Activated T-helper 9 cell treated with anti-CD3 and anti-CD28 coated beads, Interleukin-2, amount 50 U/mL, for 16 hours (primary cell): Measurements from ENCODE around the gene MAST3.
A peak's percentile ranks its signal among the peaks of the same experiment; 100 is the strongest.

ENCODE experiments used
- DNase-seq: peaks from one replicate; pipeline ENCODE4 v3.0.0-alpha.2; 2020; ENCODE audit warnings: low read depth

Gene MAST3

DNA sequence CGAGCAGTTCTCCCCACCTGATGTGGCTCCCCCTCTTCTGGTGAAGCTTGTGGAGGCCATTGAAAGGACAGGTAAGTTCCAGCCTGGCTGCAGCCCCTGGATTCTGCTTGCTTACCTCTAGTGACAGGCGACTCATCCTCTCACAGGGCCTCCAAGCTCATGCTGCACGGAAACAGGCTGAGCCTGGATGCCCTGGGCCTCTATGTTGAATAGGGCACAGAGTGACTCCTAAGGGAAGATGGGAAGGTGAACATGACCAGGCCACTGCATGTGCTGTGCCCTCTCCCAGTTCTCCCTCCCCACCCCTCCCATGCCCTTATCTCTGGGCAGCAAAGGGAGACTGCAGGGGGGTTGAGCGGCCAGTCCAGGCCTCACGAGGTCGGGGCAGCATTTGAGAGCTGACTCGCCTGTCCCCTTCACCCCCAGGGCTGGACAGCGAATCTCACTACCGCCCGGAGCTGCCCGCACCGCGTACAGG is 63.0 kb downstream of the MAST3 start:
- no peak for DNase-seq

DNA sequence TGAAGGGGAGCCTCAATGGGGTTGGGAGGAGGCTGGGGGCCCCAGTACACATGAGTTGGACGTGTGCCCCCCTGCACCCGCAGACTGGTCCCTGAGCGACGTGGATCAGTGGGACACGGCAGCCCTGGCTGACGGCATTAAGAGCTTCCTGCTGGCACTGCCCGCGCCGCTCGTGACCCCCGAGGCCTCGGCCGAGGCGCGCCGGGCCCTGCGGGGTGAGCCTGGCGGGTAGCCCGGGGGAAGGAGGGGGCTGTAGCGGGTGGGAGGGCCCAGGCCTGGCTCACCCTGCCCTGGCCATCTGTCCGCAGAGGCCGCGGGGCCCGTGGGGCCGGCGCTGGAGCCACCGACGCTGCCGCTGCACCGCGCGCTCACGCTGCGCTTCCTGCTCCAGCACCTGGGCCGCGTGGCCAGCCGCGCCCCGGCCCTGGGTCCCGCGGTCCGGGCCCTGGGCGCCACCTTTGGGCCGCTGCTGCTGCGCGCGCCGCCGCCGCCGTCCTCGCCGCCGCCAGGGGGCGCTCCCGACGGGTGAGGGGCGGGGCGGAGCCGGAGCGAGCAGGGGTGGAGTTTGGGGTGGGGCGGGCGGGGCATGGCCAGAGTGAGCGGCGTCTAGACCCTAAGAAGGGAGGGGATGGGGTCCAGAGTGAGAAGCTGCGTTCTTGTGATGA is 63.5 kb downstream of the MAST3 start:
- DNase-seq, result peak; percentile 74

- no peak for DNase-seq
Measured at GRCh38 chr19:18161636-18162002, 64.0 kb downstream of the MAST3 start.

DNA sequence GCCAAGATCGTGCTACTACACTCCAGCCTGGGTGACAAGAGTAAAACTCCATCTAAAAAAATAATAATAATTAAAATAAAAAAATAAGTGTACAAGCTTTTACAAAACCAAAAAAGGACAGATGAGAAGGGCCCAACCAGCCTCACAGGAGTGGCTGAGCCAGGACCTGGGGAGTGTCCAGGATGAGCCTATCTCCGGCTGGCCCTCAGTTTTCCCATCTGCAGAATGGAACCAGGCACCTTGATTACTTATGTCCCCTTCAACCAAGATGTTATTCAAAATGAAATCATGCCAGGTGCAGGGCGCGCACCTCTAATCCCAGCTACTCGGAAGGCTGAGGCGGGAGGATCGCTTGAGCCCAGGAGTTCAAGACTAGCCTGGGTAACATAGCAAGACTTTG is 66.5 kb downstream of the MAST3 start:
- no peak for DNase-seq

- DNase-seq, result no peak
Measured at GRCh38 chr19:18165794-18166544, 68.4 kb downstream of the MAST3 start.

- DNase-seq, result no peak
Measured at GRCh38 chr19:18167011-18167410, 69.4 kb downstream of the MAST3 start.

- DNase-seq, result peak; percentile 24
Measured at GRCh38 chr19:18167975-18168645, 70.5 kb downstream of the MAST3 start.

GRCh38 chr19:18168673-18169381 is 71.2 kb downstream of the MAST3 start:
- no peak for DNase-seq

DNA sequence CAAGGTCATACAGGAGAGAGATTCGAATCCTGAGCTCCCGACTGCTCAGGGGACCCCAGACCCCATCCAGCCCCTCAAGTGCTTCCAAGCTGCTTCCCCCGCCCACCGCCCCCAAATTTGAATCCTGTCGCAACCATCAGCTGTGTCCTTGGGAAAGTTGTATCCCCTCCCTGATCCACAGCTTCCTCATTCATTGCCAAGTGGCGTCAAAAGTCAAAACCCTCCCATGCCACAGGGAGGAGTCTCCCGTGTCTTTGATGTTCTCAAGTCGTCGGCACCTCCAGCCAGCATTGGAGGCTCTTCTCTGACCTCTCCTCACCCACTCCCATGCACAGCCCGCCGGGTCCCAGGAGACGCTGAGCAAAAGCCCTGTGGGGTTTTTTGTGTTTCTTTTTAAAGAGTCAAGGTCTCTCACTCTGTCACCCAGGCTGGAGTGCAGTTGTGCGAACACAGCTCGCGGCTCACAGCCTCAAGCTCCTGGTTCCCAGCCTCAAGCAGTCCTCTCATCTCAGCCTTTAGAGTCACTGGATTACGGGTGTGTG is 73.2 kb downstream of the MAST3 start:
- DNase-seq, result no peak

GRCh38 chr19:18171605-18172327 is 74.2 kb downstream of the MAST3 start:
- no peak for DNase-seq

- no peak for DNase-seq
Measured at GRCh38 chr19:18172331-18173053, 74.9 kb downstream of the MAST3 start.

DNA sequence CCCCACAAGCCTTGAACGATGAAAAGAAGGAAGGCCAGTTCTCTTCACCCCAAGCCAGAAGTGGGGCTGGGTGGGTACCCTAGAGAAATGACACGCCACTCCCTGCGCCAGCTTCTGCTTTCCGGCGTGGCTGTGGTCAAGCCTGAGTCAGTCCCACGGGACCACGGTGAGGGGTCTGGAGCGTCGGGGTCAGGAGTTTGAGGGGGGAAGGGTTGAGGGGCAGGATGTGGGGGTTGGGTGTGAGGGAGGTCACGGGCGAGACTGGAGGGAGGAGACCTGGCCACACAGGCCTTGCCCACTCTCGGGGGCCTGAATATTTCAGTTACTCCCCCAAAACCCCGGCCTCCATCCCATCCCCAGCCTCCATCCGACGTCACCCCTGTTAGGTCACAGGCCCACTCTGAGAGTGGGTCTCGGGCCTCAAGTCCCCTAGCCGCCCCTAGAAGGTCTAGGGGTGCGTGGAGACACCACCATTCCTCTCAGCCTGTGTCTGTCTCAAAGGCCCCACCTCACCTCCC is 75.5 kb downstream of the MAST3 start:
- DNase-seq, result no peak

GRCh38 chr19:18173572-18174288 is 76.2 kb downstream of the MAST3 start, which contains the start of gene IFI30:
Gene IFI30 (plus strand): TSS chr19:18173813. CDS start chr19:18173842, 29 bp downstream.
- DNase-seq, result peak; percentile 53

DNA sequence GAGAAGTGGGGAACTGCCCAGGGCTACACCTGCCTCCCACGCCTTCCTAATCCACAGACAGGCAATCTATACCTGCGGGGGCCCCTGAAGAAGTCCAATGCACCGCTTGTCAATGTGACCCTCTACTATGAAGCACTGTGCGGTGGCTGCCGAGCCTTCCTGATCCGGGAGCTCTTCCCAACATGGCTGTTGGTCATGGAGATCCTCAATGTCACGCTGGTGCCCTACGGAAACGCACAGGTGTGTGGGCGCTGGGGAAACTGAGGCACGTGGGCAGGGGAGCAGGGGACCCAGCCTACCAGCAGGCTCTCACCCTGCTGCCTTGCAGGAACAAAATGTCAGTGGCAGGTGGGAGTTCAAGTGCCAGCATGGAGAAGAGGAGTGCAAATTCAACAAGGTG is 77.4 kb downstream of the MAST3 start:
- DNase-seq, result no peak

- no peak for DNase-seq
Measured at GRCh38 chr19:18176367-18177310, 79.1 kb downstream of the MAST3 start.

GRCh38 chr19:18179957-18180356 is 82.4 kb downstream of the MAST3 start:
- no peak for DNase-seq

- DNase-seq, result no peak
Measured at GRCh38 chr19:18183529-18183928, 86.0 kb downstream of the MAST3 start.

DNA sequence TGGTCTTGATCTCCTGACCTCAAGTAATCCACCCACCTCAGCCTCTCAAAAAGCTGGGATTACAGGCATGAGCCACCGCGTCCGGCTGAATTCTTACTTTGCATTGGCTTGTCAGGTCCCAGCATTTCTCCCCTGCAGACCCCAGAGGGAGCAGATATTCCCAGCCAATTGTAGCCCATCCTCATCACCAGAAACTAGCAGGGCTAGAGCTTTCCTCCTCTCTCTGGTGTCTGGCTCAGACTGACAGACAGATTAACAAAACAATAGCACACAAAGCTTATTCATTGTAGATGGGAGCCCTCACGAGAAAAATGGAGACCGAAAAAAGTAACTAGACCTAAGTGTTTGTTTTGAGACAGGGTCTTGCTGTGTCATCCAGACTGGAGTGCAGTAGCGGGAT is 88.0 kb downstream of the MAST3 start:
- DNase-seq, result no peak

DNA sequence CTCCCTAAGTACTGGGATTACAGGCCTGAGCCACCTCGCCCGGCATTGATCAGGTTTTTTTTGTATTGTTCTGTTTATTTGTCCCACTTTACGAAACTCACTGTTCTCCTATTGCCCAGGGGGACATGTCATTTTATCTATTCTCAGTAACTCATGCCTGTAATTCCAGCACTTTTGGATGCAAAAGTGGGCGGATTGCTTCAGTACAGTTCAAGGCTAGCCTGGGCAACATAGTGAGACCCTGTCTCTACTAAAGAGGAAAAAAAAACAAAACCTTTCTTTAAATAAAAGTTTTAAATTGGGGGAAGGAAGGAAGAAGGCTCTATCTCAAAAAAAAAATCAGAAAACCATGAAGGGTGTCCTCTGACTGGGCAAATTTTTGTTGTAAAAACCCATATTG is 92.7 kb downstream of the MAST3 start:
- DNase-seq, result no peak
